C4-2B (cell line): ENCODE data around the gene ATG4A.

Experiments used
- H3K27ac ChIP-seq: fragments of 450-650 bp; 2 replicates; pipeline ENCODE4 v1.5.1; 2017
- CTCF ChIP-seq: fragments of 450-650 bp; conservative IDR thresholded peaks from 2 replicates; pipeline ENCODE4 v1.5.1; 2017; ENCODE audit warnings: mild to moderate bottlenecking
- ZFX ChIP-seq: fragments of 450-650 bp; IDR thresholded peaks from 2 replicates; pipeline ENCODE4 v1.6.1; 2017

Gene ATG4A

GRCh38 chrX:108159028-108159670 is 67.6 kb downstream of the ATG4A start:
- no peak overlapping the region for H3K27ac ChIP-seq
- no peak for TF ChIP-seq ZFX
- TF ChIP-seq CTCF, result no peak

GRCh38 chrX:108160309-108160708 is 68.7 kb downstream of the ATG4A start:
- no peak overlapping the region for H3K27ac ChIP-seq
- TF ChIP-seq CTCF (no peak), ZFX (no peak)

DNA sequence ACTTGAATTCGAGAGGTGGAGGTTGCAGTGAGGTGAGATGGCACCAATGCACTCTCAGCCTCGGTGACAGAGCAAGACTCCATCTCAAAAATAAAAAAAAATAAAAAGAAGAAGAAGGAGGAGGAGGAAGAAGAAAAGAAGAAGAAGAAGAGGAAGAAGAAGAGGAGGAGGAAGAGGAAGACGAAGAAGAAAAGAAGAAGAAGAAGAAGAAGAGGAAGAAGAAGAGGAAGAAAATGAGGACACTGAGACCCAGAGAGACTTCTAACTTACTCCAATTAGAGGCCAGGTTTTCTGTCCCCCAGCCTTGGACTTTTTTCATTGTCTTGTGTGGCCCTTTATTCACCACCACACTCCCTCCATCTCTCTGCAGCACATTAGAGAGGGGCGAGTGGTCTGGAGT is 70.7 kb downstream of the ATG4A start:
- H3K27ac ChIP-seq, result no peak overlapping the region
- TF ChIP-seq CTCF, result no peak
- TF ChIP-seq ZFX, result no peak

DNA sequence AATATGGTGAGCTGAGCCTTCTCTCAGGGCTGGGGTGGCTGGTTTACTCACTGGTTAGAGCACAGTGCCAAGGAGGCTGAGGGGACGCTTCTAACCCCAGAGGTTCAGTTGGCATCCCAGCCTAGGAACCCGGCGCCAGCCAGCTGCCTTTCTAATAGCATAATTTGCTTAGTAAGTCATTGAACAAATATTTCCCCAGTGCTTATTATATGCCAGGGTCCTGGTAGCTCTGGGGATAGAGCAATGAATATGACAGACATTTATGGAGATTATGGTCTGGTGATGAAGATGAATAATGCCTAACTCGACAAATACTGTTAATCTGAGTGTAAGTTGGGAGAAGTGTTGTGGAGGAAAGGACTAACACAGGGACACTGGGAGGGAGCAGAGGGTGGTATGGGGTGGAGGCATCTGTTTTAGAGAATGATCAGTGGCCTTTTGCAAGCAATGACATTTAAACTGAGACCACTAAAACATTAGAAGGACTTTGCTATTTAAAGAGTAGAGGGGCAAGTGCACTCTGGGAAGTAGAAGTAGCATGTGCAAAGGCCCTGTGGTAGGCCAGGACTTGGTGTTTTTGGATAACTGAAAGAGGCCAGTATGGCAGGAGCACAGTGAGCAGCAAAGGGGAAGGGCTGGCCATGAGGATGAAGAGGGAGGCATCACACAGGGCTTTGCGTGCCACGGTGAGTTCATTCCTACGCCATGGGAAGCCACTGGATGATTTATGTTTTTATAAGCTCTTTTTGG is 71.9 kb downstream of the ATG4A start:
- TF ChIP-seq CTCF, result no peak
- H3K27ac ChIP-seq, result no peak overlapping the region

DNA sequence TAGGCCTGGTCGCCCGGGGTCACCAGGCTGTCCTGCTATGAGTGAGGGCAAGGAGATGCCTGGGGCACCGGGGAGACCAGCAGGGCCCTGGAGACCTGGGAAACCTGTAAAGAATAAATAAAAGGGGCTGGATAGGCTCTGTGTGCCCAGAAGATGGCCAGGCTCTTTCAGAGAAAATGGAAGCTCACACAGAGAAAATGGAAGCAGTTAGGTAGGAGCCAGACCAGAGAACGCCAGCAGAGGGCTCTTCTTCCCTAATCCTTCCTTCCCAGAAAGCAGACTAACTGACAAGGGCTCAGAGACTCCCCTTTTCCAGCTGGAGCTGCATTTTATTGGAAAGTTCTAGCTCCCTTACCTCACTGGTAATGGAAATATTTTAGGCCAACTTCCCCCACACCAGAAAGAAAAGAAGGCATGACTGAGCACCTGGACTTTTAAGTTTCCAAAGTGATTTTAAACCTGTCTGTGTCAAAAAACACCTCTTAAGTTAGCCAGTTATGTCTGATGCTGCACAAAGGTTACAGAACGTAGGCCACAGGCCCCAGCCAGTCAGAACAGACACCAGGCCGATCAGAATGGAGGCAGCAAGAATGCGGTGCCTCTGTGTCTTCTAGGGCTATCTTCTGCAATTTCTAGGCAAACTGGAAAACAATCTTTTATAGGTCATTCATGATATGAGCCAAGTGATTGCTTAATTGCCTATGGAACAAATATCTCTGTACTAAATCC is 74.0 kb downstream of the ATG4A start:
- TF ChIP-seq ZFX (no peak), CTCF (peak; percentile 56)
- peak overlapping the region; percentile 13; the same call in 1 of the 2 replicates for H3K27ac ChIP-seq

- TF ChIP-seq CTCF (no peak), ZFX (no peak)
- no peak overlapping the region for H3K27ac ChIP-seq
These were observed 75.8 kb downstream of the ATG4A start for GRCh38 chrX:108167211-108167872.
